ENCODE results near the gene STRN3. TPM values are rescaled to one million over a fixed set of nuclear protein-coding genes. Genes with fewer than 3 reads are reported as not detected.

STRN3 gene
- total and polyA plus RNA-seq, 10 of the 15 experiments (the other 5 are each of a cell fraction or from before 2014, with no cell fraction given), result 7.8 to 27.9 (median 14.1) TPM

- DNase-seq (ENCODE audit: low read depth, low spot score) (no peak), ATAC-seq (peak; percentile 93), FAIRE-seq (no peak)
- ChIA-PET CTCF (interaction anchor here (0.9 to 1.8 kb wide), 2 partner anchors 15 to 17 kb away, joined by 3 to 6 read pairs; no protein-coding TSS in a partner anchor), POLR2A (no interaction called here), RAD21 (ENCODE audit: unreplicated experiment) (no interaction called here), SMC1A (ENCODE audit: uncharacterized antibody, unreplicated experiment) (interaction anchor here (0.6 to 2.8 kb wide), 5 partner anchors 10 to 134 kb away, joined by 3 to 7 read pairs (median 4); no protein-coding TSS in a partner anchor)
- Histone ChIP-seq H3K27me3 (replicated peaks in 1 of 2; ENCODE audit: control insufficient read depth in 2 of 2, insufficient read depth in 2 of 2, low read length in 1 of 2) (no peaks in the 10 kb centered on the region), H3K4me3 (no peak overlapping the region), H4K20me1 (ENCODE audit: control insufficient read depth, insufficient read depth) (no peaks in the 10 kb centered on the region), H3K4me2 (ENCODE audit: control insufficient read depth, insufficient read depth) (peak overlapping the region; percentile 63; the same call in 1 of the 2 replicates), H3K9me3 (replicated peaks; ENCODE audit: control insufficient read depth, insufficient read depth, low read length) (no peaks in the 10 kb centered on the region), H3K79me2 (ENCODE audit: control insufficient read depth, insufficient read depth, low read length) (no peaks in the 10 kb centered on the region), H3K36me3 (ENCODE audit: control insufficient read depth in 2 of 2, insufficient read depth in 2 of 2, low read length in 1 of 2) (no peaks in the 10 kb centered on the region), H2AFZ (ENCODE audit: control insufficient read depth, low read depth, low read length) (peak overlapping the region; percentile 20), H3K4me1 (ENCODE audit: control insufficient read depth, insufficient read depth, low read length) (peaks cover 26% of the 10 kb centered on the region), H3K9ac (ENCODE audit: control insufficient read depth, insufficient read depth, low read length) (no peak overlapping the region), H3K27ac (ENCODE audit: control insufficient read depth, insufficient read depth) (peak overlapping the region; percentile 38; the same call in 1 of the 2 replicates)
- BruUV-seq (replicated peaks), result no TSS peak
- 18% methylated on average over 6 of the region's 6 CpGs for WGBS (ENCODE audit: insufficient coverage, insufficient replicate concordance, low lambda C conversion rate, missing lambda C conversion rate)
- intact Hi-C loops (cut with micrococcal nuclease; ENCODE audit: unreplicated experiment), result no loop called here
- in situ Hi-C loops (cut with MboI), result no loop called here
- TF ChIP-seq MTA2 (IDR thresholded peaks at IDR 0.05; ENCODE audit: low read depth), result 0 out of 2 replicates have a peak, but pooled peaks have one; percentile 26
- no peak for TF ChIP-seq RB1 (IDR thresholded peaks at IDR 0.05; ENCODE audit: borderline replicate concordance)
- TF ChIP-seq DPF2 (IDR thresholded peaks at IDR 0.05), result peak; percentile 72
- TF ChIP-seq PAX5 (IDR thresholded peaks at IDR 0.05; ENCODE audit: borderline replicate concordance, low read depth, low read length), result 0 out of 2 replicates have a peak, but pooled peaks have one; percentile 14
- 0 out of 2 replicates have a peak, but pooled peaks have one; percentile 19 for TF ChIP-seq TBL1XR1 (IDR thresholded peaks at IDR 0.05; ENCODE audit: low read depth, low read length)
- TF ChIP-seq SIN3A (IDR thresholded peaks at IDR 0.05; ENCODE audit: low read depth, low read length), result no peak
- TF ChIP-seq FOXM1 (IDR thresholded peaks at IDR 0.05; ENCODE audit: low read depth, low read length), result no peak
- TF ChIP-seq BCL11A (IDR thresholded peaks at IDR 0.05; ENCODE audit: low read depth, low read length), result 0 out of 2 replicates have a peak, but pooled peaks have one; percentile 32
- TF ChIP-seq ASH2L (IDR thresholded peaks at IDR 0.05; ENCODE audit: borderline replicate concordance, low read depth), result no peak
- TF ChIP-seq EGR1 (IDR thresholded peaks at IDR 0.05; ENCODE audit: borderline replicate concordance in 1 of 2, low read depth in 2 of 2, low read length in 2 of 2), result peak in 1 of 2 experiments; percentile 70; a peak in 1 of 3 replicates
- TF ChIP-seq SP1 (IDR thresholded peaks at IDR 0.05; ENCODE audit: low read depth, low read length), result peak; percentile 43
- no peak for TF ChIP-seq SREBF2 (IDR thresholded peaks at IDR 0.05; ENCODE audit: low read length)
- TF ChIP-seq MYB (IDR thresholded peaks at IDR 0.05; ENCODE audit: borderline replicate concordance, low read depth, low read length), result no peak
- no peak for TF ChIP-seq GABPA (IDR thresholded peaks at IDR 0.05; ENCODE audit: low read depth)
- no peak for TF ChIP-seq E2F4 (IDR thresholded peaks at IDR 0.05; ENCODE audit: low read depth, low read length)
- TF ChIP-seq IKZF2 (IDR thresholded peaks at IDR 0.05), result peak; percentile 25 to 27; a peak in 2 of 4 replicates
- TF ChIP-seq, protein P1, sequence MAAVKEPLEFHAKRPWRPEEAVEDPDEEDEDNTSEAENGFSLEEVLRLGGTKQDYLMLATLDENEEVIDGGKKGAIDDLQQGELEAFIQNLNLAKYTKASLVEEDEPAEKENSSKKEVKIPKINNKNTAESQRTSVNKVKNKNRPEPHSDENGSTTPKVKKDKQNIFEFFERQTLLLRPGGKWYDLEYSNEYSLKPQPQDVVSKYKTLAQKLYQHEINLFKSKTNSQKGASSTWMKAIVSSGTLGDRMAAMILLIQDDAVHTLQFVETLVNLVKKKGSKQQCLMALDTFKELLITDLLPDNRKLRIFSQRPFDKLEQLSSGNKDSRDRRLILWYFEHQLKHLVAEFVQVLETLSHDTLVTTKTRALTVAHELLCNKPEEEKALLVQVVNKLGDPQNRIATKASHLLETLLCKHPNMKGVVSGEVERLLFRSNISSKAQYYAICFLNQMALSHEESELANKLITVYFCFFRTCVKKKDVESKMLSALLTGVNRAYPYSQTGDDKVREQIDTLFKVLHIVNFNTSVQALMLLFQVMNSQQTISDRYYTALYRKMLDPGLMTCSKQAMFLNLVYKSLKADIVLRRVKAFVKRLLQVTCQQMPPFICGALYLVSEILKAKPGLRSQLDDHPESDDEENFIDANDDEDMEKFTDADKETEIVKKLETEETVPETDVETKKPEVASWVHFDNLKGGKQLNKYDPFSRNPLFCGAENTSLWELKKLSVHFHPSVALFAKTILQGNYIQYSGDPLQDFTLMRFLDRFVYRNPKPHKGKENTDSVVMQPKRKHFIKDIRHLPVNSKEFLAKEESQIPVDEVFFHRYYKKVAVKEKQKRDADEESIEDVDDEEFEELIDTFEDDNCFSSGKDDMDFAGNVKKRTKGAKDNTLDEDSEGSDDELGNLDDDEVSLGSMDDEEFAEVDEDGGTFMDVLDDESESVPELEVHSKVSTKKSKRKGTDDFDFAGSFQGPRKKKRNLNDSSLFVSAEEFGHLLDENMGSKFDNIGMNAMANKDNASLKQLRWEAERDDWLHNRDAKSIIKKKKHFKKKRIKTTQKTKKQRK (IDR thresholded peaks at IDR 0.05; ENCODE audit: low read depth, low read length), result no peak
- TF ChIP-seq GATAD2B (conservative IDR thresholded peaks at IDR 0.05; ENCODE audit: low read depth), result peak; percentile 40; the same call in 1 of the 2 replicates
- TF ChIP-seq RELA (IDR thresholded peaks at IDR 0.05; ENCODE audit: borderline replicate concordance, partially characterized antibody), result peak; percentile 72
Observed at GRCh38 chr14:30855345-30856037, 170.7 kb downstream of the STRN3 start.
